HCT116 (cell line): Measurements from ENCODE around the gene LMNTD1. TPM values are rescaled to one million over a fixed set of nuclear protein-coding genes. Genes with fewer than 3 reads are reported as not detected.

Experiments
- ATAC-seq: fragments of 200-7000 bp; cut with Tn5 transposase; 2 replicates; pipeline ENCODE4 v1.9.1; 2020; ENCODE audit warnings: mild to moderate bottlenecking, moderate library complexity
- BruUV-seq: library from RNA; stranded (reverse); fragments of 400-500 nt; replicated peaks from 2 replicates; lab custom pipeline; 2021; lab: Mats Ljungman, UMichigan
- CTCF ChIA-PET: fragments of 300-600 bp; sonication (Branson Sonifier 250); formaldehyde crosslinking; loops from one replicate; lab custom pipeline; 2021; ENCODE audit warnings: antibody characterized with exemption; lab: Charles Lee
- POLR2A ChIA-PET: fragments of 300-600, 350-600 bp; sonication (Branson Sonifier 250); formaldehyde crosslinking; loops from one replicate; lab custom pipeline; 2021; ENCODE audit warnings: antibody characterized with exemption; lab: Charles Lee
- RAD21 ChIA-PET, 2 experiments: fragments of 300-600 bp; sonication (Branson Sonifier 250); formaldehyde crosslinking; loops; one replicate each; lab custom pipeline; 2023; ENCODE audit warnings: low total read pairs in 2 of 2; ENCODE audit not compliant: uncharacterized antibody in 2 of 2, unreplicated experiment in 2 of 2, low non-redundant PET in 1 of 2; lab: Charles Lee
- DNase-seq: peaks from one replicate; pipeline ENCODE4 v3.0.0-alpha.2; 2010; ENCODE audit warnings: low read depth, low spot score
- H2AFZ ChIP-seq: fragments of 200-600 bp; shearing (Covaris generic), sonication (generic); 2 replicates; pipeline ENCODE4 v1.6.1; 2017; ENCODE audit warnings: low read depth, mixed run types, mixed read lengths, antibody characterized with exemption, low read length; ENCODE audit not compliant: poor library complexity, severe bottlenecking
- H3K27ac ChIP-seq: 2 replicates; pipeline ENCODE4 v1.5.1; 2012; ENCODE audit warnings: low read depth, low read length
- H3K27me3 ChIP-seq: fragments of 200-600 bp; sonication (generic); 2 replicates; pipeline ENCODE4 v1.6.1; 2016; ENCODE audit warnings: mixed run types, low read length, mixed read lengths; ENCODE audit not compliant: insufficient read depth
- H3K36me3 ChIP-seq, 2 experiments: fragments of 200-500 bp in 1 of 2; fragments of 200-600 bp in 1 of 2; sonication (Bioruptor generic) in 1 of 2; sonication (generic) in 1 of 2; 2 replicates each; pipeline versions ENCODE4 v1.5.1 to v1.6.1; 2014 to 2016; ENCODE audit warnings: low read length in 2 of 2, inconsistent platforms in 1 of 2, mixed read lengths in 1 of 2, mixed run types in 1 of 2; ENCODE audit not compliant: insufficient read depth in 2 of 2, control insufficient read depth in 1 of 2
- H3K4me1 ChIP-seq, 2 experiments: fragments of 200-600 bp in 1 of 2; sonication (generic) in 1 of 2; 2 replicates each; pipeline versions ENCODE4 v1.5.1 to v1.6.1; 2012 to 2017; ENCODE audit warnings: low read length in 2 of 2, inconsistent platforms in 1 of 2, mild to moderate bottlenecking in 1 of 2, mixed read lengths in 1 of 2, mixed run types in 1 of 2, moderate library complexity in 1 of 2; ENCODE audit not compliant: insufficient read depth in 2 of 2, control insufficient read depth in 1 of 2
- H3K4me2 ChIP-seq: fragments of 200-600 bp; sonication (generic); 2 replicates; pipeline ENCODE4 v1.6.1; 2017; ENCODE audit warnings: mixed run types, low read length, mixed read lengths
- H3K4me3 ChIP-seq, 2 experiments: fragments of 200-600 bp in 1 of 2; sonication (generic) in 1 of 2; replicated peaks in 1 of 2; 2 replicates each; pipeline ENCODE4 v1.5.1; 2011 to 2016; ENCODE audit warnings: low read length in 2 of 2, control low read depth in 1 of 2, low read depth in 1 of 2, mild to moderate bottlenecking in 1 of 2, mixed read lengths in 1 of 2, mixed run types in 1 of 2
- H3K79me2 ChIP-seq: fragments of 200-600 bp; sonication (generic); 2 replicates; pipeline ENCODE4 v1.6.1; 2017; ENCODE audit warnings: mild to moderate bottlenecking, mixed run types, low read length, moderate library complexity, mixed read lengths; ENCODE audit not compliant: insufficient read depth
- H3K9ac ChIP-seq: fragments of 200-600 bp; sonication (generic); 2 replicates; pipeline ENCODE4 v1.6.1; 2016; ENCODE audit warnings: low read length, mixed read lengths
- H3K9me2 ChIP-seq: fragments of 200-600 bp; sonication (generic), shearing (Covaris generic); 2 replicates; pipeline ENCODE4 v1.6.1; 2017; ENCODE audit warnings: mixed run types, mild to moderate bottlenecking, moderate library complexity; ENCODE audit not compliant: insufficient read depth
- H3K9me3 ChIP-seq, 2 experiments: fragments of 200-500 bp in 1 of 2; fragments of 200-600 bp in 1 of 2; sonication (Bioruptor generic) in 1 of 2; sonication (generic) in 1 of 2; 2 replicates each; pipeline ENCODE4 v1.6.1; 2014 to 2017; ENCODE audit warnings: low read length in 2 of 2, mixed read lengths in 2 of 2, inconsistent platforms in 1 of 2, low read depth in 1 of 2, mild to moderate bottlenecking in 1 of 2, mixed run types in 1 of 2, moderate library complexity in 1 of 2; ENCODE audit not compliant: control insufficient read depth in 1 of 2, insufficient read depth in 1 of 2
- H4K20me1 ChIP-seq: fragments of 200-600 bp; sonication (generic), shearing (Covaris generic); 2 replicates; pipeline ENCODE4 v1.6.1; 2017; ENCODE audit warnings: mixed run types, mild to moderate bottlenecking, moderate library complexity; ENCODE audit not compliant: insufficient read depth
- ATF3 ChIP-seq: IDR thresholded peaks from 2 replicates; pipeline ENCODE4 v1.6.1; 2012
- CBX3 ChIP-seq: IDR thresholded peaks from 2 replicates; pipeline ENCODE4 v1.6.1; 2012; ENCODE audit warnings: low read depth
- CEBPB ChIP-seq: IDR thresholded peaks from 2 replicates; pipeline ENCODE4 v1.6.1; 2012; ENCODE audit warnings: low read depth
- CTCF ChIP-seq, 3 experiments: fragments of 200-600 bp in 1 of 3; sonication (generic) in 1 of 3; IDR thresholded peaks in 2 of 3; conservative IDR thresholded peaks in 1 of 3; 2 replicates each; pipeline ENCODE4 v1.5.1; 2012 to 2017; ENCODE audit warnings: low read depth in 2 of 3, low read length in 2 of 3, antibody characterized with exemption in 1 of 3, borderline replicate concordance in 1 of 3, control low read depth in 1 of 3, mild to moderate bottlenecking in 1 of 3, mixed read lengths in 1 of 3, mixed run types in 1 of 3, moderate library complexity in 1 of 3; ENCODE audit not compliant: insufficient read depth in 1 of 3
- EGR1 ChIP-seq: IDR thresholded peaks from 2 replicates; pipeline ENCODE4 v1.6.1; 2012; ENCODE audit warnings: low read depth
- ELF1 ChIP-seq: IDR thresholded peaks from 2 replicates; pipeline ENCODE4 v1.6.1; 2012; ENCODE audit warnings: low read depth, borderline replicate concordance
- EZH2phosphoT487 ChIP-seq: fragments of 200-600 bp; IDR thresholded peaks from 2 replicates; pipeline ENCODE4 v1.6.1; 2018; ENCODE audit warnings: antibody characterized with exemption, borderline replicate concordance
- JUND ChIP-seq: IDR thresholded peaks from 2 replicates; pipeline ENCODE4 v1.6.1; 2012
- MAX ChIP-seq: IDR thresholded peaks from 2 replicates; pipeline ENCODE4 v1.6.1; 2012
- POLR2A ChIP-seq: IDR thresholded peaks from 2 replicates; pipeline ENCODE4 v1.7.0; 2011; ENCODE audit warnings: borderline replicate concordance; ENCODE audit not compliant: insufficient read depth, insufficient read length; ENCODE audit errors: extremely low read depth
- POLR2AphosphoS5 ChIP-seq: IDR thresholded peaks from 2 replicates; pipeline ENCODE4 v1.6.1; 2011; ENCODE audit warnings: mild to moderate bottlenecking, low read depth, low read length, moderate library complexity
- RAD21 ChIP-seq: IDR thresholded peaks from 2 replicates; pipeline ENCODE4 v1.6.1; 2012; ENCODE audit warnings: low read depth, mild to moderate bottlenecking
- REST ChIP-seq: IDR thresholded peaks from 2 replicates; pipeline ENCODE4 v1.6.1; 2012; ENCODE audit warnings: low read depth
- SP1 ChIP-seq: IDR thresholded peaks from 2 replicates; pipeline ENCODE4 v1.6.1; 2012; ENCODE audit warnings: low read depth
- SRF ChIP-seq: IDR thresholded peaks from 2 replicates; pipeline ENCODE4 v1.6.1; 2012; ENCODE audit warnings: low read depth
- TCF7L2 ChIP-seq: IDR thresholded peaks from 2 replicates; pipeline ENCODE4 v1.7.0; 2011; ENCODE audit warnings: borderline replicate concordance, inconsistent platforms; ENCODE audit not compliant: insufficient read depth, insufficient read length; ENCODE audit errors: extremely low read depth
- ZFX ChIP-seq: fragments of 450-650 bp; IDR thresholded peaks from 2 replicates; pipeline ENCODE4 v1.6.1; 2017
- intact Hi-C: fragments of 100-400 bp; cut with micrococcal nuclease; formaldehyde crosslinking; loops from 2 replicates; pipeline ENCODE4 v1.10.0; 2022
- total RNA-seq: library from RNA; stranded (reverse); gene quantifications from one replicate; pipeline ENCODE4 v1.2.1, GENCODE V29; 2021; ENCODE audit not compliant: unreplicated experiment

The LMNTD1 gene
- total RNA-seq, 1 experiment from 2014 or later: not detected

- Histone ChIP-seq H3K9me3 (no peaks in the 10 kb centered on the region), H3K36me3 (no peaks in the 10 kb centered on the region), H3K27ac (no peak overlapping the region), H3K79me2 (no peaks in the 10 kb centered on the region), H3K9ac (no peak overlapping the region), H4K20me1 (no peaks in the 10 kb centered on the region), H3K4me3 (no peak overlapping the region), H3K4me2 (no peak overlapping the region), H2AFZ (no peak overlapping the region), H3K27me3 (no peaks in the 10 kb centered on the region), H3K9me2 (no peaks in the 10 kb centered on the region), H3K4me1 (no peaks in the 10 kb centered on the region)
- ATAC-seq: no peak
- intact Hi-C loops: no loop called here
- DNase-seq: no peak
- TF ChIP-seq SP1 (no peak), EGR1 (no peak), CTCF (IDR thresholded peaks at IDR 0.05 in 2 of 3, conservative IDR thresholded peaks at IDR 0.05 in 1 of 3; ENCODE audit: borderline replicate concordance in 1 of 3, insufficient read depth in 1 of 3, low read depth in 2 of 3, low read length in 2 of 3) (no peak), JUND (no peak), MAX (no peak)
- ChIA-PET RAD21 (no interaction called here), CTCF (no interaction called here), POLR2A (no interaction called here)
- BruUV-seq: no TSS peak
These were observed 104.1 kb downstream of the LMNTD1 start for GRCh38 chr12:25449007-25449406.

- ChIA-PET RAD21 (no interaction called here), CTCF (no interaction called here), POLR2A (no interaction called here)
- Histone ChIP-seq H3K36me3 (no peaks in the 10 kb centered on the region), H3K27me3 (no peaks in the 10 kb centered on the region), H3K9me3 (no peaks in the 10 kb centered on the region), H3K79me2 (no peaks in the 10 kb centered on the region), H3K4me3 (no peak overlapping the region), H3K4me1 (no peaks in the 10 kb centered on the region), H3K4me2 (no peak overlapping the region), H3K9ac (no peak overlapping the region), H3K27ac (no peak overlapping the region), H3K9me2 (no peaks in the 10 kb centered on the region), H2AFZ (no peak overlapping the region), H4K20me1 (no peaks in the 10 kb centered on the region)
- no TSS peak for BruUV-seq
- ATAC-seq (no peak), DNase-seq (no peak)
- TF ChIP-seq MAX (no peak), EZH2phosphoT487 (no peak), ATF3 (no peak), POLR2AphosphoS5 (no peak), POLR2A (no peak), CBX3 (no peak), REST (no peak), RAD21 (no peak), SRF (no peak), CEBPB (no peak), ELF1 (no peak), ZFX (no peak), TCF7L2 (no peak)
- intact Hi-C loops: no loop called here
These were observed 106.0 kb downstream of the LMNTD1 start for GRCh38 chr12:25447046-25447445.
